GM21619 (cell line): ENCODE data around the gene STXBP2.
A peak's percentile ranks its signal among the peaks of the same experiment; 100 is the strongest.

Experiments used
- ATAC-seq: cut with Tn5 transposase; IDR thresholded peaks from one replicate; pipeline ENCODE4 v1.9.1; 2021; ENCODE audit not compliant: unreplicated experiment

STXBP2 gene

DNA sequence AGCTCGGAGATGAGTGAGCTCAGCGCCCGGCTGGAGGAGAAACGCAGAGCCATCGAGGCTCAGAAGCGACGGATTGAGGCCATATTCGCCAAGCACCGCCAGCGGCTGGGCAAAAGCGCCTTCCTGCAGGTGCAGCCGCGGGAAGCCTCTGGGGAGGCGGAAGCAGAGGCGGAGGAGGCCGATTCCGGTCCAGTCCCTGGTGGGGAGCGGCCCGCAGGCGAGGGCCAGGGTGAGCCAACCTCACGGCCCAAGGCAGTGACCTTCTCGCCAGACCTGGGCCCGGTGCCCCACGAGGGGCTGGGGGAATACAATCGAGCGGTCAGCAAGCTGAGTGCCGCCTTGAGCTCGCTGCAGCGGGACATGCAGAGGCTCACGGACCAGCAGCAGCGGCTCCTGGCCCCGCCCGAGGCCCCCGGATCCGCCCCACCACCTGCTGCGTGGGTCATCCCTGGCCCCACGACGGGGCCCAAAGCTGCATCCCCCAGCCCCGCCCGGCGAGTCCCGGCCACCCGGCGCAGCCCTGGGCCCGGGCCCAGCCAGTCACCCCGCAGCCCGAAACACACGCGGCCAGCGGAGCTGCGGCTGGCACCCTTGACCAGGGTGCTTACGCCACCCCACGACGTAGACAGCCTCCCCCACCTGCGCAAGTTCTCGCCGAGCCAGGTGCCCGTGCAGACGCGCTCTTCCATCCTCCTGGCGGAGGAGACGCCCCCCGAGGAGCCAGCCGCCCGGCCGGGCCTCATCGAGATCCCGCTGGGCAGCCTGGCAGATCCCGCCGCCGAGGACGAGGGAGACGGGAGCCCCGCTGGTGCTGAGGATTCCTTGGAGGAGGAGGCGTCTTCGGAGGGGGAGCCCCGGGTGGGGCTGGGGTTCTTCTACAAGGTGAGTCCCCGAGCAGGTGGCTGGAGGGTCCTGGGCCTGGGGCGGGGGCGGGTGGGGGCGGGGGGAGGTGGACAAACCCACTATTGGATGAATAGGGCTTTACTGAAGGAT, 24.3 kb upstream of the STXBP2 start:
- ATAC-seq: no peak

DNA sequence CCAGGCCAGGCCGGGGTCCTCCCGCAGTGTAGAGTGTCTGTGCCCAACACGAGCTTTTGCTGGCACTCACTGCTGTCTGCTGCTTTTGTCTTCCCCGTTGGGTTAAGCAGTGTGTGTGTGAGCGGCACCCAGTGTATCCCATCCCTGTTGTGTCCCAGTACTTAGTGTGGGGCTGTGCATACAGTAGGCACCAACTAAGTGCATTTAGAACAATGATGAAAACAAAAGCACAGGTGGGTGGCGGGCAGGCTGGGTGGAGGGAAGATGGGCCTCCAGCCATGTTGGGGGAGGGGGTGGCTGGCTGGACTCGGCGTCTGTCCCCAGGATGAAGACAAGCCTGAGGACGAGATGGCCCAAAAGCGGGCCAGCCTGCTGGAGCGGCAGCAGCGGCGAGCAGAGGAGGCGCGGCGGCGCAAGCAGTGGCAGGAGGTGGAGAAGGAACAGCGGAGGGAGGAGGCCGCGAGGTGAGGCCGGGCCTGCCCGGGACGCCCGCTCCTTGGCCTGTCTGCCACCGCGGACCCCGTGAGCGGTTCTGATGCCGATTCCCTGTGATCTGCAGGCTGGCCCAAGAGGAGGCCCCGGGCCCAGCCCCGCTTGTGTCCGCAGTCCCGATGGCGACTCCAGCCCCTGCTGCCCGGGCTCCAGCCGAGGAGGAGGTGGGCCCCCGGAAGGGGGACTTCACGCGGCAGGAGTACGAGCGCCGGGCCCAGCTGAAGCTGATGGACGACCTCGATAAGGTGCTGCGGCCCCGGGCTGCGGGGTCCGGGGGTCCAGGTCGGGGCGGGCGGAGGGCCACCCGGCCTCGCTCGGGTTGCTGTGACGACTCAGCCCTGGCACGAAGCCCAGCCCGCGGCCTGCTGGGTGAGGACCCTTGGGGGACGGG, 21.8 kb upstream of the STXBP2 start:
- no peak for ATAC-seq

DNA sequence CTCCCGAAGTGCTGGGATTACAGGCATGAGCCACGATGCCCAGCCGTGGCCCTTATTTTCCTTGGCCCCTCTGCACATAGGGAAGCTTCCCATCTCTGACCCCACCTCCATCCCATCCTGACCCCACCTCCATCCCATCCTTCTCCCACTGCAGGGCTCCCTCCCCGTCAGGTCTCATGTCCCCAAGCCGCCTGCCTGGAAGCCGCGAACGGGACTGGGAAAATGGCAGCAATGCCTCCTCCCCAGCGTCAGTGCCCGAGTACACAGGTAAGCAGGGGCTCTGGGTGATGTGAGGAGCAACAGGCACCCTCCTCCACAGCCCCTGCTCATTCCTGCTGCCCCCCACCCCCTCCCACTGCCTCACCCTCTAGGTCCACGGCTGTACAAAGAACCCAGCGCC, 19.7 kb upstream of the STXBP2 start:
- ATAC-seq: no peak

DNA sequence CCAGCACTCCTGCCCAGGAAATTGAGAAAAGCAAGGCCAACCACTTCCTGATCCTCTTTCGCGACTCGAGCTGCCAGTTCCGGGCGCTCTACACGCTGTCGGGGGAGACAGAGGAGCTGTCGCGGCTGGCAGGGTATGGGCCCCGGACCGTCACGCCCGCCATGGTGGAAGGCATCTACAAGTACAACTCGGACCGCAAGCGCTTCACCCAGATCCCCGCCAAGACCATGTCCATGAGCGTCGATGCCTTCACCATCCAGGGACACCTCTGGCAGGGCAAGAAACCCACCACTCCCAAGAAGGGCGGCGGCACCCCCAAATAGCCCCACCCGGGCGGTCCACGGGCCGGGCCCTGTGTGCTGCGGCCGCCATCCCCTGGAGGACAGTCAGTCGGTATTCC, 19.2 kb upstream of the STXBP2 start:
- ATAC-seq: no peak

DNA sequence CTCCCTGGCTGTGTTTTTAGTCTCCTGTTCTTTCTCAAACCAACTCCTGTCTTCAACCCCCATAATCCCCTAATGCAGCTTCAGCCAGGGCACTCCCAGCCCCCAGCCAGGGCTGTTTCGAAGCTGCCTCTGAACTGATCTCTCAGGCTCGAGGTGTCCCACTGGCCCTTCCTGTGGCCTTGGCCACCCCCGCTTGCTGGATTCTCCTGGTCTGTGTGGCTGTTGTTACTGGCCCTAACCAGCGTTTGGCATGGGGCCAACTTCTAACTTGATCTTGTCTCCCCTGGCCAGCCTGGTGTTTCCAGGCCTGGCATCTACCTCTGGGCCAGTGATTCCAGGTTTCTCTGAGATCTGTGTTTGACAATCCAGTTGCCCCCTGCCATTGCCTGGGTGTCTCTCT, 18.6 kb upstream of the STXBP2 start:
- ATAC-seq: no peak

DNA sequence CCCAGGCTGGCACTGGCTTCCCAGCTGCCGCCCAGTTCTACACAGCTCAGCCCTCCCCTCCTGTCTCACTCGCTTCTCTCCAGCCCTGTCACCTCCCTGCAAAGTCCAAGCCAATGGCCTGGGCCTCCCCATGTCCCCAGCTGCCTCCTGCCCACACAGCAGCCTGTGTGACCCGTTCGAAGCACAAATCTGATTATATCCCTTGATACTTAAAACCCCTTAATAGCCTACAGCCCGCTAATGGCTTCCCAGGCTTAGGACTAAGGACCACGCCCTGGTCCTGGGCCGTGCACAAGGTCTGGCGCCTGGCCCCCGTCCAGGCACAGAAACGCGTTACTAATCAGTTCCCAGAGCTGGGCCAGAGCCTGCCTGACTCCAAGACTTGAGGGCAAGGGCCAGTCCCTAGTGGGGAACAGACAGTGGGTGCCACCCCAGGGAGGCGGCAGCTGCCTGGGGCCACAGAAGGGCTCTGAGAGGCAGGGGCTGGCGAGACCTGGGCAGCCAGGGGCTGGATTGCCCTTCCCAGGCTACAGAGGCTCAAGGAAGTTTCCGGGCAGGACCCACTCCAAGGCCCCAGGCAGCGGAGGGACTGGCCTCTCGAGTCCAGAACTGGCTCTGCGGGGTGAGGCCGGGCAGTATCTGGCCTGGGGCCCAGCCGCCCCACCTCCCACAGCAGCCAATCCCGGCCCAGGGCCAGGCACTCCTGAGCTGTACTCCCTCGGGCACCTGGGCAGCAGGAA, 18.0 kb upstream of the STXBP2 start:
- no peak for ATAC-seq

DNA sequence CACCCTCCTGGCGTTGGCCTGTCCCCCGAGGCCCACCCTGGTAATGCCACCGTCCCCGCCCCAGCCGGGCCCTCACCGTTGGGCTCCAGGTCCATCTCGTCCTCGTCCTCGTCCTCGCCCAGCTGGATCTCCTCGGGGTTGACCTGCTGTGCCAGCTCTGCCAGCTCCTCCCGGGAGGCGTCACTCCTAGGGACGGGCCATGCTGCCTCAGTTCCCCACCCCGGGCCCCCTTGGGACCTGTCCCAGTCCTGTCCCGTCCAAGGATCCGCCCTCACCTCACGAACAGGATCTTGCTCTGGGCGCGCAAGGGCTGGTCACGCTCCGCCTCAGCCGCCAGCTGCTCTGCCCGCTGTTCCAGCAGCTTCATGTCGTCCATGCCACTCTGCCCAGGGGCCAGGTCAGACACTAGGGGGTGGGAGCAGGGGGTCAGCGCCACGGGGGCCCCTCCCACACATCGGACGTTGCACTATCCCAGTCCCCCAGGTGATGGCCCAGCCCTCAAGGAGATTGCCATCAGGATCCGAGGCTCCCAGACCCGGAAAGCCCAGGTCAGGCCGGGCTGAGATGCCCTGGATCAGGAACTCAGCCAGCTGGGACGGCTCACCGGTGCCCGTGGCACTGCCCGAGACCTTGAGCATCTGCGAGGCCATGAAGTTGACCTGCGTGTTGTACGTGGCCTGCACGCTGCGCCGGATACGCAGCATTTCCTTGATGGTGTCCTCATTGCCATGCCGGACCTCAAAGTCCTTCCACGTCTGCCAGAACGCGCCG, 17.1 kb upstream of the STXBP2 start:
- ATAC-seq: no peak

DNA sequence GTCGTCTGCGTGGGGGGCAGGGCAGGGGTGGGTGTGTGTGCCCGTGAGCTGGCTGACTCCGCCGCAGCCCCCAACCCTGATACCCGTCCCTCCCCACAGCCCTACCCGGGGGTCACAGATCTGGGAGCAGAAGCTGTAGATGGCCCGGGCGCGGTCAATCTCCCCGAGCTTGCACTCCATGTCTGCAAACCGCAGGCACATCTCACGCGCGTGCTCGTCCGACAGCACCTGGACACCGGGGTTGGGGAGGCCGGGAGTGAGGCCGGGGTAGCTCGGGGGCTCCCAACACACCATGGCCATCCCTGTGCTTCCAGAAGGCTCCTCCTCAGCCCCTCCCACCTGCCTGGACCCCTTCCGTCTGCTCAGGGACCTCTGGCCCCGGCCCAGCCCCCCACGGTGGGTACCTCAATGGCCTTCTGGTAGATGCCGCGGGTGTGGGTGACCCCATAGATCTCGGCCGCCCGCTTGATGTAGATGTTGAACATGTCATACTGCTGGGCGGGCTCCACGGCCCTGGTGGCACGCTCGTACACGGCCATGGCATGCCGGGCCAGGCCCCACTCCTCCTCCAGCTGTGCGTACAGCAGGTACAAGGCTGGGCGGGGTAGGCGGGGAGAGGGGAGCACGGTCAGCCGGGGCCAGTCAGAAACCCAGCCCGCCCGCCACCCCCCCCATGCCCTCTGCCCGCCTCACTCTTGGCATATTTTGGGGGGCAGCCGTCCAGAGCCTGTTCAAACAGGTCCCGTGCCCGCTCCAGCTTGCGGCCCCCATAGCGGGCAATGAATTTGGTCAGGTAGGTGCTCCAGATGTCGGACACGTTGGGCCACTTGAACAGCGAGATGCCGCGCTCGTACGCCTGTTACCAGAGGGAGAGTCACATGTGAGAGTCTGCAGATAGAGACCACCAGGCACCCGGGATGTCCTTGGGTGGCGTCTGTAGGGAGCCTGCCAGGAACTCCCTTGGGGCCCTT, 16.2 kb upstream of the STXBP2 start:
- no peak for ATAC-seq

DNA sequence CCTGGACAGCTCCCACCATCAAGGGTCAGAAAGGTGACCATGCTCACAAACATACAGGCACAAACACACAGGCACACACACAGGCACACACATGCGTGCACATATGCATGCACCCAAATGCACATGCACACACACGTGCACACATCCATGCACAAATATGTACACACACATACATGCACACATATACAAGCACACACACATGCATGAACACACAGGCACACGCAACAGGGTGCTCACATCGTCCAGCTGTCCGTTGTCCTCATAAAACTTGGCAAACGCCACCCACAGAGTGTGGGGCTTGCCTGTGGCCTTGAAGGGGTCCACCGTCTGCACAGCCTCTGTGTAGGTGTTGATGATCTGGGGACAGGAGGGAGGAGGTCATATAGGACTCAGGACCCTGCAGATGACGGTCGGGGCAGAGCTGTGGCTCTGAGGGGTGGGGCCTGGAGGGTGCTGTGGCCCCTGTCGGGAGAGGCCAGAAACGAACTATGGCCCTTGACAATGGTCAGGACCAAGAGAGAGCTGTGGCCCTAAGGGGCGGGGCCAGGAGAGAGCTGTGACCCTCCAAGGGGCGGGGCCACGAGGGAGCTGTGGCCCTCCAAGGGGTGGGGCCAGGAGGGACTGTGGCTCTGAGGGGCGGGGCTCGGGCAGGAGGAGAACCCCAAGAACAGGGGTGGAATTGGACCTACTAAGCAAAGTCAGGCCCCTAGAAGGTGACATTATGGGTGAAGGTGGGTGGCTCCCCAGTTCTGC, 13.8 kb upstream of the STXBP2 start:
- no peak for ATAC-seq

DNA sequence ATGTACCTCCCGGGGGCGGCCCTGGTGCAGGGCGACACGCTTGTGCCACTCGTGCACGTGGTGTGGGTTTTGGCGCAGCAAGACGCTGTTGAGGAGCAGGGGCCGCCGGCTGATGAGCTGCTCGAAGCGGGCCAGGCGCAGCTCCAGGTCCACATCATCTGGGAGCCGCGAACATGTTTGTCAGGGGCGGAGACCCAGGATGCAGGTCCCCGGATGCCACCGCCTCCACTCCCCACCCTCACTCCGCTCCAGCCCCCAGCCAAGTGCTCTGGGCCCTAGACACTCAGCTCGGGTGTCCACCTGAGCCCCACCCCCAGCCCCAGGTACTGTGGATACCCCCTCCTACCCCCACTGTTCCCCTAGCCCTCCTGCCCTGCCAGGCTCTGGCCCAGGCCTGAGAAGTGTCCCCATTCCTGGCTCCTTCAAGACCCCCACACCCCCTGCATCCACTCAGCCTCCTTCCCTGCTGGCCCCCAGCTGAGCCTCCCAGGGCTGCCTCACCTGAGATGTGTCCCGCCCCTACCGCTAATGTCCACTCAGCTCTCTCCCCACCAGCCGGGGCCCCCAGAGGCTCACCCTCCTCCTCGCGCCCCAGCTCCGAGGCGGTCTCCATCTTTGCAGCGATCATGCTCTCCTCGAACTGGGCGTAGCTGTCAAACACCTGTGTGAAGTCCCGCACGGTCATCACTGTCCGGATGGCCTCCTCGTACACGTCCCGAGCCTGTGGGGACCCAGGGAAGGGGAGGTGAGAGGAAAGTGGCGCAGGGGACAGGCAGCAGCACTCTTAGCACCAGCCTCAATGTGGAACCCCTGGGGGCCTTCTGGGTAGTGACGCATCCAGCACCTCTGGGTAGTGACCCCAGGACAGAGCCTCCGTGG, 12.9 kb upstream of the STXBP2 start:
- ATAC-seq: no peak

DNA sequence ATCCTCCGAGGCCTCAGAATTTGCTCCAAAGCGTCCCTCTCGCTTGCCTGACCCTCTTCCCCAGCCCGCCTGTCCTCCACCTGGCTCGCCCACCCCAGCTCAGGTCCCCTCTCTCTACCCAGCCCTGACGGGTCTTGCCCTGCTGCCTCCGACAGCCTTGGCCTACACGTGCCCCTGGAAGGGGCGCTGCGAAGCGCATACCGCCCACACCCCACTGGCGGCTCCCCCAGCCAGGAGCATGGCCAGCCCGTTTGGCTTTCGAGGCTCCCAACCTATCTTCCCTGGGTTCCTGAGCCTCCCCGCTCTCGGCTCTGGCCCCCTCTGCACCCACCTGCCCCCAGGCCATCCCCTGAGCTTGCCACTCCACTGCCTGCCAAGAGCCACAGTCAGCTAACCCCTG, 12.1 kb upstream of the STXBP2 start:
- ATAC-seq: no peak

DNA sequence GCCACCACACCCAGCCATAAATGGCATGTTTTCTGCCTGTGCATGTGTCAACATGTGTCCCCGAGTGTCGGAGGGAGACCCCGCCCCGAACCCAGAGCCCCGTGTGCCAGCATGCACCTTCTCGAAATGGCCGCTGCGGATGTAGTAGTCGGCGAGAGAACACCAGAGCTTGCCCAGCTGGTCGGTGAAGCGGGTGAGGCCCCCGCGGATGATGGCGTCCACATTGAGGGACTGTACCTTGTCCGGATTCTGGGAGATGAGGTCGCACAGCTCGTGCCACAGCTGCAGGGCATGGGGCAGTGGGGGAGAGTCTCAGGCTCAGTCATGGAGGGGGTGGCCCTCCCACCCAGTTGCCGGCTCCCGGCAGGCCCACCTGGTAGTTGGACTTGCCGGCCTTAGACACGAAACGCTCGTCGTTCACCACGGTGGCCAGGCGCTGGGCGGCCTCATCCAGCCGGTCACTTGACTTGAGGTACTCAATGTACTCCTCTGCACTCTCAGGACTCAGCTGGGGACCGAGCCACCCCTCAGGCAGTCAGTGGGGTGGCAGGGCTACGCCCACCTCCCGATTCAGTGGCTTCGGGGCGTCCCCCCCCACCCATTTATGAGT, 11.0 kb upstream of the STXBP2 start:
- ATAC-seq: no peak

DNA sequence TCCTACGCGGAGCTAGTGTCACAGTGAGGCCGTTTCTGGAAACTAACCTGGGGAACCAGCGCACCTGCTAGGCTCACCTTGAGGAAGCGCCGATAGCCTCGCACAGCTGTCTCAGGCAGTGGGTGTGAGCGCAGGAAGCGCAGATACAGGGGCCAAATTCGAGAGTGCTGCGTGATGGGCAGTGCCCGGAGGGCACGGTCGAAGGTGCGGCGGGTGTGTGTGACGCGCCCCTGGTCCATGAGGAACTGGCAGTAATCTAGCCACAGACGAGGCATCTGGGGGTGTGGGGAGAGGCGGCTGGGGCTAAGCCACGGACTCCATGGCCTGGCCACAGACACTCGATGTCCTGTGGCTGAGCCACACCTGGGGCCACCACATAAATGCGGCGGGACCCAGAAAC, 9.7 kb upstream of the STXBP2 start:
- no peak for ATAC-seq

DNA sequence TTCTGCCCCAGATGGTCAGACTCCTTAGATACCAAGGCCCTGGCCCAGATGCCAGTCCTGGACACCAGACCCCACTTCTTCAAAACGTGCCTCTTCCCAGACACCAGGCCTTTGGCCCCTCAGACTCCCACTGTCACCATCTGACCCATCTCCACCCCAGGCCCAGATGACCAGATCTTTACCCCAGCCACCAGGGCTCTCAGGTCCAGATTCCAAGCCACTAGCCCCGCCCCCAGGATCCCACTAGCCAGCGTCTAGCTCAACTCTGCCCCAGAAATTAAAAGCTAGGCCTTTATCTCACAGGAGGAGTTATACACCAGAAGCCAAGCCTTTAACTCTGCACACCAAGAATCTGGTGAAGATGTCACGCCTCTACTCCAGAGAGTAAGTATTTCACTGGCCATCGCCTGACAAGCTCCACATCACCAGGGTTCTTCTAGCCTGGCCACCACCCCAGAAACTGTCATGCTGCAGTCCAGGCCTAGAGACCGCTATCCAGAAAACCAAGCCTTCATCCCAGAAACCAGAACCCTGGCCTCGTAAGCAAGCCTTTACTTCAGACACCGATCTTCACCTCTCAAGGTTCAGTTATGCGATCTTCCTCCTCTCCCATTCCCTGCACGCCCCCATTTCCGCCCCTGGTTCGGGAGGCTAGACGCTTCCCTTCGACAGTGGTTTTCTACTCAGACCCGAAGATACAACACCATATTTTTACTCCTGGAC, 8.2 kb upstream of the STXBP2 start:
- no peak for ATAC-seq

DNA sequence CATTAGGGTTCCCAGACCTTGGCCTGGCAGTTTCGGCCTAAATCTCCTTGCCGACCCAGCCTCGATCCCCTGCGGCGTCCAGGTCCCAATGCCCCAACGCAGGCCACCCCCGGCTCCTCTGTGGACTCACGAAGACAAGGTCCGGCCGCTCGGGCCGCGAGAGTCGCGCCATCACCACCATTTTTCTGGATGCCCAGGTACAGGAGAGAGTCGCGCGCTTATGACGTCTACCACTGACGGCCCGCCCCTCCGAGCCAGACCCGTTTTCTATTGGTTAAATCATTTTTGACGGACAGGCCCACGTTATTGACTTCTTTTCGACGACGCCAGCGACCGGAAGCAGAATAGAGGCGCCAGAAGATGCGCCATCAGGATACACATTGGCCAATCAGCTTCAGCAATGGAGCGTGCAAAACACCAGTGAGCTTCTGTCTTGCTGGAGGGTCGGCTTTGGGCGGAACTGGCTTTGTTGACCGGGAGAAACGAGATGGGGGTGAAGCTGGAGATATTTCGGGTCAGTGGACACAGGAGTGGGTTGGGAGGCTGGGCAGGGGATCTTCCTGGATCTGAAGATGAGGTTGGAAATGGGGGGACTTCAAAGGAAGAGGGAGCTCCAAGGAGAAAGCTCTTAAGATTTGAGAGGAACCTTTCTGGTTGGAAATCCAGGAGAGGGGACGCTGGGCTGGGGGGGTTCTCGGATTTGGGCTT, 7.4 kb upstream of the STXBP2 start, which contains the start of the genes PET100 and XAB2:
Gene PET100, plus strand, starts transcription at position 447 of the 708 bp plus-strand sequence. Its CDS starts 41 bp downstream, at position 488.
Gene XAB2, minus strand, starts transcription at position 199 of the 708 bp plus-strand sequence. Its CDS starts 18 bp downstream, at position 181.
- ATAC-seq: peak; percentile 90

DNA sequence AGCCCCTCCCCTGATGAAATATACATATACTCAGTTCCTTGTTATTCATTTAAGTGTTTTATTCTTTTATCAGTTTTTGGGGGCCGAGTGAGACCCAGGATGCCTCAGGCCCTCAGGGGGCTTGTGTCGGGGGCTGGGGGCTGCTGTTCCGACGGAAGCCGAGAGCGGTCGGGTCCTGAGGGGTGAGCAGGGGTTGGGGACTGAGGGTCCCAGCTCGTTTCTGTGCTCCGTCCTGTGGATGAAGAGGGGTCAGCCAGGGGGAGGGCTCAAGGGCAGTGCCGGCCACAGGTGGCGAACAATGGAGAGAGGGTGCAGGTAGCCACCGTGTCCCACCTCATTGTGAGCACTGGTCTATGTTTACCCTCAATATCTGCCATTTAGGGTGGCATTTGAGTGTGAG, 5.3 kb upstream of the STXBP2 start:
- ATAC-seq: no peak
